WTC11 (cell line): ENCODE results near the gene MCFD2.

Experiments
- ZNF138 ChIP-seq: sonication (generic); formaldehyde crosslinking; conservative IDR thresholded peaks from 2 replicates; pipeline ENCODE4 v1.8.1; 2022; ENCODE audit warnings: mild to moderate bottlenecking, moderate library complexity, missing genetic modification reagents
- TF ChIP-seq, protein P1 (sequence below): fragments of 200-600 bp; IDR thresholded peaks from 2 replicates; pipeline ENCODE4 v1.8.0; 2022; ENCODE audit warnings: antibody characterized with exemption
- TF ChIP-seq, protein P2 (sequence below): sonication (generic); formaldehyde crosslinking; IDR thresholded peaks from 2 replicates; pipeline ENCODE4 v1.8.1; 2023; ENCODE audit warnings: mild to moderate bottlenecking, missing genetic modification reagents, moderate library complexity

DNA sequence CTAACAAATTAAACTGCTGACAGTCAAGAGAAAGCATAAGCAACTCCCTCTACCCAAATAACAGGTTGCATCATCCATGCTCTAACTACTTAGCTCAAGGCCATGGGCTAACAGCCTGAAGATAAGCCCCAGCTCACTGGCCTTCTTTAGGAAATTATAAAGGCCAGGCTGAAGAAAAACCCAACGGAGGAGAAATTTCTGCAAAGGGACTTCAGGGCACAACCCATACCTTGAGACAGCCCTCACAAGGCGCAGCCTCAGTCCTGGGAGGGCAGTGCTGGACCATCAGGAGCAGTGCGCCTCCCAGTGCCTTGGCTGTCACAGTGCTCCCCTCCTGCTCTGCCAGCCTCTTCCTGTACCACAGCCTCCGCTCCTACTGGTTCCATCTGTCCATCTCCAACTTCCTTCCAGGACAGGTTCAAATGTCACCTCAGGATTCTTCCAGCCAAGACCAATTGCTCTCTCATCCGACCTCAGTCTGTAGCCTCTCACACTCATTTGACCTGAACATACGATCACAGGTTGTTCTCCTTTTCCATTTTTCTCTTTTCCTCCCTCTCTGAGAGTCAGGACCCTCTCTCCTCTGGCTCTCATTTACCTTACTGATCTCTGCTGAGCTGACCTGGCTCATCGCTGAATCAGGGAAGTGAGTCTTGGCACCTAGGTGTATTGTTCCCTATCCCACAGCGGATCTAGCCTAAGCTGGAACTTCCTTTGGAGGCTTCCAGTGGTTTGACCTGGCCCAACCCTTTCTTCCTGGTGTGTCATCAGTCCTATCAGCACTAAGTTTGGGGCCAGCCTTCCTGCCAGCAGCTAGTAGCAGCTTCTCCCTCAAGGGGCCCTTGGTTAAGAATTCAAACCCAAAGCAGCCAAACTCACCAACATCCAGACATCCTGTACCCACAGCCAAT, 1.9 kb downstream of the MCFD2 start:
- TF ChIP-seq, protein P1, sequence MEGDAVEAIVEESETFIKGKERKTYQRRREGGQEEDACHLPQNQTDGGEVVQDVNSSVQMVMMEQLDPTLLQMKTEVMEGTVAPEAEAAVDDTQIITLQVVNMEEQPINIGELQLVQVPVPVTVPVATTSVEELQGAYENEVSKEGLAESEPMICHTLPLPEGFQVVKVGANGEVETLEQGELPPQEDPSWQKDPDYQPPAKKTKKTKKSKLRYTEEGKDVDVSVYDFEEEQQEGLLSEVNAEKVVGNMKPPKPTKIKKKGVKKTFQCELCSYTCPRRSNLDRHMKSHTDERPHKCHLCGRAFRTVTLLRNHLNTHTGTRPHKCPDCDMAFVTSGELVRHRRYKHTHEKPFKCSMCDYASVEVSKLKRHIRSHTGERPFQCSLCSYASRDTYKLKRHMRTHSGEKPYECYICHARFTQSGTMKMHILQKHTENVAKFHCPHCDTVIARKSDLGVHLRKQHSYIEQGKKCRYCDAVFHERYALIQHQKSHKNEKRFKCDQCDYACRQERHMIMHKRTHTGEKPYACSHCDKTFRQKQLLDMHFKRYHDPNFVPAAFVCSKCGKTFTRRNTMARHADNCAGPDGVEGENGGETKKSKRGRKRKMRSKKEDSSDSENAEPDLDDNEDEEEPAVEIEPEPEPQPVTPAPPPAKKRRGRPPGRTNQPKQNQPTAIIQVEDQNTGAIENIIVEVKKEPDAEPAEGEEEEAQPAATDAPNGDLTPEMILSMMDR, result no peak
- no peak for TF ChIP-seq ZNF138 (CRISPR knock-in tag)
- TF ChIP-seq, protein P2, sequence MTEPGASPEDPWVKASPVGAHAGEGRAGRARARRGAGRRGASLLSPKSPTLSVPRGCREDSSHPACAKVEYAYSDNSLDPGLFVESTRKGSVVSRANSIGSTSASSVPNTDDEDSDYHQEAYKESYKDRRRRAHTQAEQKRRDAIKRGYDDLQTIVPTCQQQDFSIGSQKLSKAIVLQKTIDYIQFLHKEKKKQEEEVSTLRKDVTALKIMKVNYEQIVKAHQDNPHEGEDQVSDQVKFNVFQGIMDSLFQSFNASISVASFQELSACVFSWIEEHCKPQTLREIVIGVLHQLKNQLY (CRISPR knock-in tag), result no peak
